Activated naive CD8-positive, alpha-beta T cell treated with anti-CD3 and anti-CD28 coated beads, Interleukin-2, amount 50 U/mL, for 24 hours (primary cell): ENCODE data around the gene RPS6KA2.

Source experiments
- ATAC-seq: fragments of 150-1000 bp; cut with Tn5 transposase; one replicate; pipeline ENCODE4 v1.10.0; 2021
- DNase-seq: peaks from one replicate; pipeline ENCODE4 v3.0.0; 2021
- H3K27ac Mint-ChIP-seq: one replicate; pipeline ENCODE4 v1.8.0; 2021; ENCODE audit warnings: mild to moderate bottlenecking, mixed read lengths
- H3K27me3 Mint-ChIP-seq: one replicate; pipeline ENCODE4 v1.8.0; 2021; ENCODE audit warnings: mixed read lengths
- H3K36me3 Mint-ChIP-seq: one replicate; pipeline ENCODE4 v1.8.0; 2021; ENCODE audit warnings: low read depth, mixed read lengths
- H3K4me1 Mint-ChIP-seq: one replicate; pipeline ENCODE4 v1.8.0; 2021; ENCODE audit warnings: mixed read lengths
- H3K4me3 Mint-ChIP-seq: one replicate; pipeline ENCODE4 v1.8.0; 2021; ENCODE audit warnings: mild to moderate bottlenecking, moderate library complexity, mixed read lengths
- H3K9me3 Mint-ChIP-seq: one replicate; pipeline ENCODE4 v1.8.0; 2021; ENCODE audit warnings: mixed read lengths

The RPS6KA2 gene

GRCh38 chr6:166442131-166442685 is 184.8 kb downstream of the RPS6KA2 start:
- Mint-ChIP-seq H3K27me3 (peaks cover 4% of the 10 kb centered on the region), H3K9me3 (no peaks in the 10 kb centered on the region)

GRCh38 chr6:166441325-166442078 is 185.5 kb downstream of the RPS6KA2 start:
- peaks cover 4% of the 10 kb centered on the region for H3K4me1 Mint-ChIP-seq
- H3K27me3 Mint-ChIP-seq, result peaks cover 4% of the 10 kb centered on the region
- H3K4me3 Mint-ChIP-seq, result no peak overlapping the region
- H3K9me3 Mint-ChIP-seq, result no peaks in the 10 kb centered on the region
- H3K36me3 Mint-ChIP-seq, result no peaks in the 10 kb centered on the region
- ATAC-seq (no peak), DNase-seq (no peak)
- no peak overlapping the region for H3K27ac Mint-ChIP-seq

More at GRCh38 chr6:166442131-166442685, 184.8 kb downstream of the RPS6KA2 start:
- no peak overlapping the region for H3K4me3 Mint-ChIP-seq
- DNase-seq (no peak), ATAC-seq (no peak)
- H3K4me1 Mint-ChIP-seq, result peaks cover 4% of the 10 kb centered on the region
- no peak overlapping the region for H3K27ac Mint-ChIP-seq
- peaks cover 2% of the 10 kb centered on the region for H3K36me3 Mint-ChIP-seq

DNA sequence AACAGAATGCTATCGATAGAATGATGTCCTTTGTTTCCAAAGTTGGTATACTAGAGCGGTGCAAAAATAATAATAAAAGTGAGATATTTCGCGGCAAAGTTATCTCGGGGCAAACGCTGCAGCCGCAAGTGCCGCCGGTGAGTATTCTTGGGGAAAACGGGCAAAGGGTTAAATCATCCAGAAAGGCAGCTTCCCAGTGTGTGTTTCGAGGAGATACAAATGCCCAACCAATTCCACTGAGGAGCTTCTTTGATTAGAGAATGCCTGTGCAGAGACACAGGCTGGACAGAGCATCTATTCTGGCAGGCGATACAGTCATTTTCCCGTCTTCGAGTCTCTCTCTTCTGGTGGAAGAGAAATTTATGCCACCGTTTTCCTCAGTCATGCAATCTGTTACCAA is 186.3 kb downstream of the RPS6KA2 start:
- Mint-ChIP-seq H3K27me3 (peaks cover 4% of the 10 kb centered on the region), H3K36me3 (no peaks in the 10 kb centered on the region), H3K4me1 (peaks cover 10% of the 10 kb centered on the region), H3K27ac (no peak overlapping the region), H3K9me3 (no peaks in the 10 kb centered on the region), H3K4me3 (no peak overlapping the region)
- DNase-seq, result no peak
- no peak for ATAC-seq

- Mint-ChIP-seq H3K36me3 (no peaks in the 10 kb centered on the region), H3K4me1 (peaks cover 14% of the 10 kb centered on the region), H3K27ac (no peak overlapping the region), H3K27me3 (peaks cover 4% of the 10 kb centered on the region), H3K4me3 (no peak overlapping the region), H3K9me3 (no peaks in the 10 kb centered on the region)
- ATAC-seq (no peak), DNase-seq (no peak)
Observed at GRCh38 chr6:166440106-166440505, 186.9 kb downstream of the RPS6KA2 start.

- Mint-ChIP-seq H3K27ac (no peak overlapping the region), H3K4me1 (peaks cover 16% of the 10 kb centered on the region), H3K4me3 (no peak overlapping the region), H3K36me3 (no peaks in the 10 kb centered on the region), H3K27me3 (peaks cover 4% of the 10 kb centered on the region), H3K9me3 (no peaks in the 10 kb centered on the region)
- DNase-seq (no peak), ATAC-seq (no peak)
Observed at GRCh38 chr6:166439366-166440091, 187.5 kb downstream of the RPS6KA2 start.

DNA sequence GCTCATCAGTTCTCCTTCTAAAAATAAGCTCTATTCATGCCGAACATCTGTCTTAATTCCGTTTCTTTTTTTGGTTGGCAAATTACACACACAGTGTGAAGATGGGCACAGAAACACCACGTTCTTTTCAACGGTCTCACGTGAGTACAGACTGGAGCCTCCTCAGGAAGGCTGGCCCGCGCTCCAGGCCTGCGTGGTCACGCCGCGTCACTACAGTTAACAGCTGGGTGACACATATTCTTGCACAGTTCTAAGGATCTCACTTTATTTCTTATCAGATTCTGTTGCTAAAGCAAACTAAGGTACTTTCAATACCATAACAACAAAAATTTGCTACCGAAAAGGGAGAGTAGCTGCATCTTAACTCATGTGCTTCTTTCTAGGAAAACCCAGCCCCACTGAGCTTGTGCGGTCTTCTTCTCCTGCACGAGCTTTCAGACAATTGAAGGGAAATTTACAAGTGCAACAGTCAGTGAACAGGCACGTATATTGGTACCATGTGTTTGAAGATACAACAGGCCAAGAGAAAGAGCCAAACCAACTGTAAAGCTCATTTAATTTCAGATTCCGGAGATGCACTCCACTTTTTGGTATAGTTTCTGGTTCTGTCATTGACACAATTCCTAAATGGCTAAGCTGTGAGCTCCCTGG is 188.7 kb downstream of the RPS6KA2 start:
- no peak for ATAC-seq
- no peaks in the 10 kb centered on the region for H3K36me3 Mint-ChIP-seq
- DNase-seq, result no peak
- H3K9me3 Mint-ChIP-seq, result no peaks in the 10 kb centered on the region
- no peak overlapping the region for H3K27ac Mint-ChIP-seq
- peaks cover 4% of the 10 kb centered on the region for H3K27me3 Mint-ChIP-seq
- peaks cover 16% of the 10 kb centered on the region for H3K4me1 Mint-ChIP-seq
- H3K4me3 Mint-ChIP-seq, result no peak overlapping the region

- H3K4me1 Mint-ChIP-seq, result peaks cover 16% of the 10 kb centered on the region
- H3K27ac Mint-ChIP-seq, result no peak overlapping the region
- H3K27me3 Mint-ChIP-seq, result peaks cover 4% of the 10 kb centered on the region
Observed at GRCh38 chr6:166437661-166438060, 189.4 kb downstream of the RPS6KA2 start.

GRCh38 chr6:166436195-166437139 is 190.6 kb downstream of the RPS6KA2 start:
- Mint-ChIP-seq H3K9me3 (no peaks in the 10 kb centered on the region), H3K36me3 (no peaks in the 10 kb centered on the region), H3K4me3 (no peak overlapping the region), H3K4me1 (peaks cover 16% of the 10 kb centered on the region), H3K27me3 (peaks cover 4% of the 10 kb centered on the region), H3K27ac (no peak overlapping the region)
- no peak for DNase-seq
- ATAC-seq, result no peak

More at GRCh38 chr6:166437661-166438060, 189.4 kb downstream of the RPS6KA2 start:
- no peaks in the 10 kb centered on the region for H3K36me3 Mint-ChIP-seq
- no peak overlapping the region for H3K4me3 Mint-ChIP-seq
- no peak for DNase-seq
- H3K9me3 Mint-ChIP-seq, result no peaks in the 10 kb centered on the region
- ATAC-seq, result no peak

GRCh38 chr6:166435574-166435973 is 191.5 kb downstream of the RPS6KA2 start:
- Mint-ChIP-seq H3K27me3 (peaks cover under 1% of the 10 kb centered on the region), H3K4me1 (peaks cover 16% of the 10 kb centered on the region), H3K27ac (no peak overlapping the region), H3K4me3 (no peak overlapping the region), H3K9me3 (no peaks in the 10 kb centered on the region), H3K36me3 (no peaks in the 10 kb centered on the region)
- ATAC-seq (peak; percentile 59), DNase-seq (peak; percentile 19)

DNA sequence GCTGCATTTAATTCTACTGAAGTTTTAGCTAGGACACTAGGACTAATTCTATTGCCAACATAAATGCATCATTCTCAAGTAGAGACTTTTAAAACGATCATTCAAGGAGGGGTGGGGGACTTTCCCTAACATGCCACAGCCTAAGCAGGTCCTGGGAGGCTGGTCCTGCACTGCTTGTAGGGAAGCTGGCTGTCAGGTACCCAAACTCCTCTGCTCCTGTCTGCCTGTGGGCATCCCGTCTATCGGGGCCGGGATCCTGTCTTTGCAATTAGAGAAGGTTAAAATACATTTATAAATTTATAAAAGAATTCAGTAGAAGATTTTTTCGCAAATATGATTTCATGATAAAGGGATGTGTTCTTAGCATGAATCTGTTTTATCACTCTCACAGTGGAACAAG is 192.7 kb downstream of the RPS6KA2 start:
- Mint-ChIP-seq H3K27ac (no peak overlapping the region), H3K27me3 (no peaks in the 10 kb centered on the region), H3K9me3 (no peaks in the 10 kb centered on the region), H3K4me3 (no peak overlapping the region), H3K4me1 (peaks cover 13% of the 10 kb centered on the region), H3K36me3 (no peaks in the 10 kb centered on the region)
- ATAC-seq (no peak), DNase-seq (no peak)

DNA sequence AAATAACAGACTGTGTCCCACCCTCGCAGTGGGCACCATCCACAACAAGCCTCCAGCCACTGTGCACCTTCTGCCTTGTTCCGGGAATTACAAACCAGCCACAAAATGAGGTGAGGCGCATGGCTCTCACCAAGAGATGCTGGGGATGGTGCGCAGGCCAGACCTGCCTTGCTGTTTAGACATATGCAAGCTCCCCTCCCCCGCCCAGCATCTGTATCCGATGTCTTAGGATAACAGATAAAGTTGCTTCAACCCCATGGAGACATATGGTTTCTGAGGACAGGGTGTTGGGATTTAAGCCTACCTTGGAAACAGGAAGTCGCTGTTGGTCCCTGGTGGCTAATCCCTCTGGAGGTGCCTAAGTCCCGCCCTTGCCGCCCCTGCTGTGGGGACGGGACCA is 194.0 kb downstream of the RPS6KA2 start:
- H3K4me1 Mint-ChIP-seq, result peaks cover 12% of the 10 kb centered on the region
- H3K4me3 Mint-ChIP-seq, result no peak overlapping the region
- no peaks in the 10 kb centered on the region for H3K9me3 Mint-ChIP-seq
- ATAC-seq, result no peak
- H3K27ac Mint-ChIP-seq, result no peak overlapping the region
- DNase-seq, result no peak
- peaks cover 4% of the 10 kb centered on the region for H3K36me3 Mint-ChIP-seq
- H3K27me3 Mint-ChIP-seq, result no peaks in the 10 kb centered on the region

DNA sequence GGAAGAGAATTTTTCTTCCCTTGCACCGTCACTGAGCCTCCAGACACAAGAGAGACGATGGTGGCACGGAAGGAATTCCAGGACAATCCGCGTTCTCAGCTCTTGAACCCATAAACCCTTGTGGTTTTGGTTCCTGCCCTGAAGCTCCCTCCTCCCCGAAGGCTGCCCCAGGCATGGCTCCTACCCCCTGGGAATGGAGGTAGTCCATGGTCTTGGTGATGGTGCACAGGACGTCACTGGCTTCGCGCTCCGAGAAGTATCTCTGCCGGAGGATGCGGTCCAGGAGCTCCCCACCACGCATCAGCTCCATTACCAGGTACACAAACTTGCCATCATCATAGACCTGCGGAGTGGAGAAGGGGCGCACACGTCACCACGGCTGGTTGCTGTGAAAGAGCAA is 196.8 kb downstream of the RPS6KA2 start:
- Mint-ChIP-seq H3K36me3 (peaks cover 4% of the 10 kb centered on the region), H3K9me3 (no peaks in the 10 kb centered on the region), H3K4me3 (no peak overlapping the region), H3K27ac (no peak overlapping the region), H3K4me1 (peaks cover 2% of the 10 kb centered on the region), H3K27me3 (no peaks in the 10 kb centered on the region)
- DNase-seq (no peak), ATAC-seq (no peak)

- Mint-ChIP-seq H3K9me3 (no peaks in the 10 kb centered on the region), H3K4me3 (no peak overlapping the region), H3K27ac (no peak overlapping the region), H3K36me3 (peaks cover 4% of the 10 kb centered on the region), H3K27me3 (no peaks in the 10 kb centered on the region), H3K4me1 (peaks cover 12% of the 10 kb centered on the region)
- ATAC-seq (no peak), DNase-seq (no peak)
Observed at GRCh38 chr6:166424431-166424830, 202.6 kb downstream of the RPS6KA2 start.

DNA sequence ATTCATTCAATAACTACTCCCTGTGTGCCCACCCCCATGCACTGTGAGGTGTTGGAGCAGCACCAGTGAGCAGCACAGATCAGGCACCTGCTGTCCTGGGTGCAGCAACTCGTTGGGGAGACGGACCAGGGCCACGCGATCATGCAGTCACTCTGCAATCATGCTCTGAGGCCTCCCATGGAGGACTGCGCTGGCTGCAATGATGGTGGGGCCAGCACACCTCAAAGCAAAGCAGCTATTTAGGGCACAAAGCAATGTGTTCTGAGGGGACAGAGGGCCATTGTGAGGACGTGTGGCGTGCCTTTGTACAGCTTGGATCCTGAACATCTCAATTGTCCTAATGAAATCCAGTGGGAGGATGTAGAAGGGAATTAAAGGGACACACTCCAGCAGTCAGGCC is 203.3 kb downstream of the RPS6KA2 start:
- H3K4me3 Mint-ChIP-seq, result no peak overlapping the region
- H3K36me3 Mint-ChIP-seq, result peaks cover 2% of the 10 kb centered on the region
- no peak overlapping the region for H3K27ac Mint-ChIP-seq
- ATAC-seq, result no peak
- peaks cover 19% of the 10 kb centered on the region for H3K4me1 Mint-ChIP-seq
- no peaks in the 10 kb centered on the region for H3K27me3 Mint-ChIP-seq
- H3K9me3 Mint-ChIP-seq, result no peaks in the 10 kb centered on the region
- no peak for DNase-seq
